GM18951 (cell line): Measurements from ENCODE around the gene KCNMA1.

Experiments used
- POLR2A ChIP-seq: IDR thresholded peaks from 4 replicates; pipeline ENCODE4 v1.6.1; 2011; ENCODE audit warnings: mild to moderate bottlenecking; ENCODE audit not compliant: insufficient read length, insufficient read depth; ENCODE audit errors: extremely low read depth
- in situ Hi-C: fragments of 300-500 bp; cut with MboI; formaldehyde crosslinking; loops from one replicate; pipeline ENCODE4 v1.12.0; 2022; ENCODE audit warnings: low sequenced_read_pairs, mixed read lengths, inconsistent platforms; ENCODE audit not compliant: unreplicated experiment

The KCNMA1 gene

DNA sequence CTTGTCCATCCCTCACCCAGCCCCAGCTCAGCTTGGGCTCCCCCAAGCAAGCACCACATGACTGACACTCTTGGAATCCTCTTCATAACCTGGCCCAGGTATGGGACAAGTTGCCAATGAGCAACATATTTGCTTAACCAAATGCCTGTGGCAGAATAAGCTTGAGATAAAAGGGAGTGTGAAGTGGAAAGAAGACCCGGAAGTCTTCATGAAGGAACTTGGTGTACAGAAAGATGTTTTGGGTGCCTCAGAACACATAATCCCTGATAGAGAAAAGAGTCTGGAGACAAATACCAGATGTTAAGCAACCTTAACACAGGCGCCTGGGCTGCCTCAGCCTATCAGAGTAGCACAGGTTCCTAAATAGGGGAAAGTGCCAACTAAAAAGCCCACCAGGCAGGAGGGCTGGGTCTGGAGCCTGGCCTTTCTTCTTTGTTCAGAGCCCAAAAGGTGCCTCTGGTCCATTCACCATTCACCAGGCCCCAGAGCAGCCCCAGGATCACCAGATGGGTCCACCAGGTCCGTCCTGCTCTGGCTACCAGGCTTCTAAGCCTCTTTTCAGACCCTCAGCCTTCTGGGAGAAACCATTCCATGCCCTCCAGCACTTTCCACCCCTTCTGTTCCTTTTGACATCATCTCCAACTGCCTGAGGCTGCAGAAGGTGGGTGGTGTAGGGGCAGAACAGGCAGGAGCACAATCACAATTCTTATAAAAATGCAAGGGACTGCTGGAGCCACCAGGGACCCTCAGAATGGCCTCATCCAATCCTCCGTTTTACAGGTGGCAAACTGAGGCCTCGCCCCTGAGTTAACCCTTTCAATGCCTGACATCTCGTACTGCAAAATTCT lies 22.6 kb downstream of the KCNMA1 start:
- TF ChIP-seq POLR2A = no peak
- in situ Hi-C loops = no loop called here

DNA sequence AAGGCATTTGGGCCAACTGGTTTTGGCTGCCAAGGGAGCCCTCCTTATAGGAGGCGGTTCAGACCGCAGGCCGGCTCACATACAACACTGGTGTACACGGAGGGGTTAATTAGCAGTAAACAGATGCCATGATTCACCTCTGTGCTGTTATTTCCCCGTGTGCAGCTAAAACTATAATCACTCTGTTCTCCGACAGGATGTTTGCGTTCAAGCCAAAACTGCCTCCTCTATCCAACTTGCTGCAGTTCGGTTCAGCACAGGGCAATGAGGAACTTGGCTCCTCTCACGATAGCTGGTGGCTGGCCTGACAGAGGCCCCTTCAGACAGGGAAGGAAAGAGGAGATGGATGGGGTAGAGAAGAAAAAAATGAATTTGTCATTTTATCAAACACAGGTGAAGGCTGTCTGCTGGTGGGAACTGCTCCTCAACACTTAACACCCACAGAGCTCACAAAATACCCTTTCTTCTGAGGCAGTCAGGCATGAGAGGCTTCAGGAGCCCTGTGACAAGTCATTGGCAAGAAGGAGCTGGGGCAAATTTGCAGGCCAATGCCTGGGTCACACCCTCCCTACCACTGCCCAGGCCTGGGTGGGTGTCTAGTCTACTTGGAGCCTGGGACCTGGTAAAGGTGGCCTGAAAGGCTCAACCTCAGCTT lies 24.0 kb downstream of the KCNMA1 start:
- in situ Hi-C loops = no loop called here
- TF ChIP-seq POLR2A = no peak

DNA sequence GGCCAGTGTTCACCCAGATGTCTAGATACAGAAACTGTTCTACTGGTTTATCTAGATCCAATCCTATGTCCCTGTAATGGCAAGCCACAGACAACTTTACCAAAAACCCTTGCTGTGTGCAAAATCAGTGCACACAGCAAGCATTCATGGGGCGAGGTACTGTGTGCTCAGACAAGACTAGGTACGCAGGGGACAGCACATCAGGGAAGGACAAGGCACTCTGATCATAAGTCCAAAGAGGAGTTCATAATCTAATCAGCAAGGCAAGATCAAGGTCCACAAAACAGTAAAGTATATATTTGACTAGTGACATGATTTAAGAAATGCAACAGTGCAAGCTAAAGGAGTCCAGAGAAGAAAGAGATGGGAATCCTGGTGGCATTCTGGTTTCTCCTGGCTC lies 25.9 kb downstream of the KCNMA1 start:
- in situ Hi-C loops = no loop called here
- no peak for TF ChIP-seq POLR2A

DNA sequence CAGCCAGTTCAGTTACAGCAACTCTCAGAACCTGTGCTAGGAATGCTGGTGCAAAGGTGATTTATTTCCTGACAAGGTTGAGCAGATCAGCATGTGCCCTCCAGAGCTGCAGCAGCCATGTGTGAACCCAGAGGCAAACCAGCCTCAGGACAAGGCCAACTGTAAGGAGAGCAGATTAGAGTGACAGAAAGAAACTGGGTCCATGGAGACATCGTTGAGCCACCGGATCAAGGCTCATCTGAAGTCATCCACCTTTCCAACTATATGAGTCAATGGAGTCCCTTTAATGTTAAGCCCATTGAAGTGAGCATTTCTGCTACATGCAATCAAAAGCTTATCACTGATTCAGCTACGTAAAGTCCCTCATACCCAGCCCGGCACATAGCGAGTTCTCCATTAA lies 26.4 kb downstream of the KCNMA1 start:
- in situ Hi-C loops = no loop called here
- TF ChIP-seq POLR2A = no peak

DNA sequence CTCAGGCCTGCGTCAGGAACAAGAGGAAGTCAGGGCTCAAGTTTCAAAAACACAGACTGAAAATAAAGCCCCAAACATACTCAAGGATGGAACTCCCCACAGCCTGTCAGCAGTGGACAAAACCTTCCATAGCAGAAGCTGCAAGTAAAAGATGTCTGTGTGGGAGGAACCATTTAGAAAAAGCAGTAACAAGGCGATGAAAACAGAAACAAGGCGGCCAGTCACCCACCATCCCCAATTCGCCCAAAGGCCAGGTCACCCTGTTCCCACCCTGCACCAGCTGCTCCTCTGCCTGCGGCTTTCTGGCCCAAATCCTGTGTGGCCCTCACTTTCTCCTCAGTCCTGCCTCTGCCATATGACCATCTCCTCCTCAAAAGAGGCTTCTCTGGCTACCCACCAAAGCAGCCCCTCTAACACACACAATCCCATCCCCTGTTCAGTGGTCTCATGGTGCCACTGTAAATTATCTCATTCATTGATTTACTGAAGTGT lies 27.8 kb downstream of the KCNMA1 start:
- TF ChIP-seq POLR2A = no peak
- in situ Hi-C loops = no loop called here

DNA sequence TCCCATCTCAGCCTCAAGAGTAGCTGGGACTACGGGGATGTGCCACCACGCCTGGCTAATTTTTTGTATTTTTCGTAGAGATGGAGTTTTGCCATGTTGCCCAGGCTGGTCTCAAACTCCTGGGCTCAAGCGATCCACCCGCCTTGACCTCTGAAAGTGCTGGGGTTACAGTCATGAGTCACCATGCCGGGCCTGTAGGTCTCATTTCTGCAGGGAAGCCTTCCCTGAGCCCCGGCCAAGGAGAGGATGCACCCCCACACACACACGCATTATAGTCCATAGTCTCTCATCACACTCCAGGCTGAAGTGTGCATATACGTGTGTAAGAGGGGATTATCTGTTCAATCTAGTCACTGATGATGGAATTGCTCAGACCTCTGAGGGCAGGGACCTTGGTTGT lies 29.3 kb downstream of the KCNMA1 start:
- no peak for TF ChIP-seq POLR2A
- in situ Hi-C loops = no loop called here

DNA sequence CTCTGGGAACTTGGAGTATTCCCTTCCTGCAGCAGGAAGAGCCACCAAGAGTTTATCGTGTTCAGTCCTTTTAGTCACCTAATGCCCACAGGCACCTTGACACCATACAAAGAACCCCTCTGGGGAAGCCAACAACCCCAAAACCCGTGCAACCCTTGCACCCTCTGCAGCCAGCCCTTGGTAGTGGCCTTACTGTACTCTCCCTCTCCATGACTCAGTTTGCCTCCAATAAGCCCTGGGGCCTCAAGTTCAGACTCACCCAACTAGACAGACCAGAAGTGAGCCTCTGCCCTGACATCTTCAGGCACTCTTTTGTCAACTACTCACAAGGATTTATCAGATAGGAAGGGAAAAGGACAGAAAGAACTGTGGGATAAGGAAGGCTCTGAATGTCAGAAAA lies 30.9 kb downstream of the KCNMA1 start:
- in situ Hi-C loops = no loop called here
- no peak for TF ChIP-seq POLR2A

DNA sequence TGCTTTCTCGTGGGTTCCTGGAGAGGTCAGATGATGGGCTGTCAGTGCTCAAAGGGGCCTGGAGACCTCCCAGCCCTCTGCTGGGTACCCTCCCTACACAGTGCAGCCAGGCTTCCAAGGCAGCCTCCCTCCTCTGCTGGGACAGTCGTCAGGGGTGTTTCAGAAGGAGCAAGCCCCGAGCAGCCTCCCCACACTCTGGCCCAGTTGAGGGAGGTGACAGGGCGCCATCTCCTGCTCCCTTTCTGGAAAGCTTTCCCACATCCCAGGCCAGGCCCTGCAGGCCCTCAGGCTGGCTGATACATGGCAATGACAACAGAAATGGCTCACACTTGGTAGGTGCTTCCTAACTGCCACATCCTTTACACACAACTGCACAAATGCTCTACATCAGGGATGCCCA lies 32.1 kb downstream of the KCNMA1 start:
- in situ Hi-C loops = no loop called here
- no peak for TF ChIP-seq POLR2A

DNA sequence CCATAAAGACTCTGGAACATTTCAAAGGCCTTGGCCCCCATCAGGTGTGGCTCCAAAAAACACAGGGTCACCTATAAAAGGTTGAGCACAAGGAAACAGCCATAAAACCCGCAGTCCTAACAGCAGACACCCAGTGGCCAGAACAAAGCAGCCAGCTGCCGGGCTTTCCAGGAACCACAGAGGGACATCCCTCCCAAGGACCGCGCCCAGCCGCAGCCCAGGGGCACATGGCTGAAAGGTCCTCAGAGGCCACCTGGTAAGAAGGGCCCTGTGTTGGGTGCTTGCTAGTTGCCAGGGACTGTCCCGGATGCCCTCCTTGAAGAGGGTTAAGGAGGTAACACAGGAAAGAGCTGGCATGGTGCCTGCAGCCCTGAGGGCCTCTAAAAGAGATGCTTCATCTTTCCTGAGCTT lies 32.7 kb downstream of the KCNMA1 start:
- in situ Hi-C loops = no loop called here

DNA sequence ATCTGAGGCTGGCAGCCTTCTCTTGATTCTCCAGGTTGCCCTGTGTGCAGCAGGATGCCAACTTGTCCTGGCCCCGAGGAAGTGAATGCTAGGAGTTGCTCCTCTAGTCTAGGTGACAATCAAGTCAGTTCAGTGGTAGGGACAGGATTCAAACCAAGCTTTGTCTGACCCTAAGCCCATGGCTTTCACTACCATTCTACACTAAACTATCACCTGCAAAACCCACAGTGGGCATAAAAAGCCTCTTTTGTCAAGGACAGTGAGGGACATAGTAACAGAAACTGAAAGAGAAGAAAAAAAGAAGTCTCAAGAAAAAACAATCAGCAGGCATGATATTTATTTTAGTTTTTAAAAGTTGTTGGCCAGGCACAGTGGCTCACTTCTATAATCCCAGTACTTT lies 33.5 kb downstream of the KCNMA1 start:
- no peak for TF ChIP-seq POLR2A
- in situ Hi-C loops = no loop called here

More for the DNA sequence above, 32.7 kb downstream of the KCNMA1 start:
- TF ChIP-seq POLR2A = no peak

DNA sequence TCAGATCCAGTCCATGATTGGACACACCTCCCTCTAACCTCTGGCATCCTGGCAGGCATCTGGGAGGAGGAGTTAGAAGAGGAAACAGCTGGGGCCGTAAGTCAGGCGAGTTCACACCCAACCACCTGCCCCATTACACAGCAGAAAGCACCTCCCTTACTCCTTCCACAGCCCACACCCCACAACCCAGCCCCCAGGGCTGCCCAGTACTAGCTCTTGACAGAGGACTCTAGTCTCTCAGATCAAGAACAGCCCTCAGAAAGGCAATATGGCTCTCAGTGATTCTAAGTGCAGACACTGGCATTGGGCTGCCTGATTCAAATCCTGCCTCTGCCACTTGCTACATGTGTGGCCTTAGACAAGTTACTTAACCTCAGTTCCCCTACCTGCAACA lies 34.1 kb downstream of the KCNMA1 start:
- in situ Hi-C loops = no loop called here
- no peak for TF ChIP-seq POLR2A

DNA sequence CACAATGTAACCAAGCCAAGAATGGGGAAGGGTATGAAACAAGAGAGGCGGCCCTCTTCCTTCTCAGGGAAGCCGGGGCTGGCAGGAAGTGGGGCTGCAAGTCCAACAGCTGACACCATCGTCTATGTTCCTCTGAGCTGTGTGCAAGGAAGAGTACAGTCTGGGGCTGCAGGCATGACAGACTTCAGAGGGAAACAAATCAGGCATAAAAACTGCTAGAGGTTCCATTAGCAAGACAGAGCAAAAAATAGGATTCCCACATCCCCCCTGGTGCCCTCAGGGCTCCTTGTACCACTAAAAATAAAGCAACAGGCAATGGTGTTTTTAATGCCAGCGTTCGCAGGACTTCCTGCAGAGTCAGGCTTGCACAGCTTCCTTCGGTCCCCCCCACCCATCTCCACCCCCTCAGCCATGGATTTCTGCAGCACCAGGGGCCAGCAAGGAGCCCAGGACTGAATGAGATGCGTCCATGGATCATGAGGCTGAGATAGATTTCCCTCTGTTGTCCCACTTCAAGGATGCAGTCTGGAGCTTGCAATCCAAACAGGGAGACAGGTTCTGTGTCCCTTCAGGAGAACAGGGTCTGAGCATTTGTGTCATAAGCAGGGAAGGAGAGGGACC lies 34.6 kb downstream of the KCNMA1 start:
- no peak for TF ChIP-seq POLR2A
- in situ Hi-C loops = no loop called here

DNA sequence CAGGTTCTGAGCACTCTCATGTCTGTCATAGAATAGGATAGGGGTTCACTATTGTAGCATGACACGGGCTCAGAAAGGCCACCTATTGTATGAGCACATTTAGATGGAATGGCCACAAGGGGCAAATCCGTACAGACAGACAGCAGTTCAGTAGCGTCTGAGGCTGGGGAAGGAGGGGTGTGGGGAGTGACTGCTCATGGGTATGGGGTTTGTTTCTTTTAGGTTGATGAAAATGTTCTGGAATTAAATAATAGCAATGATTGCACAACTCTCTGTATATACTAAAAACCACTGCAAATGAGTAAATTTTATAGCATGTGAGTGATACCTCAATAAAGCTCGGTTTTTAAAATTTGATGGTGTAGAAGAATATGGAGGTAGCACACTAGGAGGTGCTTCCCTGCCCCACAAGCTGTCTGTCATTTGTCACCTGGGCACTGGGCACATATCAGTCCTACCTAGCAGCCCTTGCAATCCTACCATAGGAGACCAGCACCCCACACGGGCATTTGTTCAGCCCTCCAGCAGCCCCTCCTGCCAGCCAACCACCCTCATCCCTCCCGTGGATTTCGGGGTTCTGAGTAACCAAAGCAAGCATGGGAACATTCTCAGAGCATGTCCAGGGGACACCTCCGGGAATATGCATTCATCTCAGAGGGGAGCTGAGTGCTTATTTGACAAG lies 35.2 kb downstream of the KCNMA1 start:
- no peak for TF ChIP-seq POLR2A
- in situ Hi-C loops = no loop called here
